HCT116 (cell line): ENCODE results near the gene MORN4. TPM values are rescaled to one million over a fixed set of nuclear protein-coding genes. Genes with fewer than 3 reads are reported as not detected.

Source experiments
- ATAC-seq: fragments of 200-7000 bp; cut with Tn5 transposase; 2 replicates; pipeline ENCODE4 v1.9.1; 2020; ENCODE audit warnings: mild to moderate bottlenecking, moderate library complexity
- BruUV-seq: library from RNA; stranded (reverse); fragments of 400-500 nt; replicated peaks from 2 replicates; lab custom pipeline; 2021; lab: Mats Ljungman, UMichigan
- CTCF ChIA-PET: fragments of 300-600 bp; sonication (Branson Sonifier 250); formaldehyde crosslinking; loops from one replicate; lab custom pipeline; 2021; ENCODE audit warnings: antibody characterized with exemption; lab: Charles Lee
- POLR2A ChIA-PET: fragments of 300-600, 350-600 bp; sonication (Branson Sonifier 250); formaldehyde crosslinking; loops from one replicate; lab custom pipeline; 2021; ENCODE audit warnings: antibody characterized with exemption; lab: Charles Lee
- RAD21 ChIA-PET, 2 experiments: fragments of 300-600 bp; sonication (Branson Sonifier 250); formaldehyde crosslinking; loops; one replicate each; lab custom pipeline; 2023; ENCODE audit warnings: low total read pairs in 2 of 2; ENCODE audit not compliant: uncharacterized antibody in 2 of 2, unreplicated experiment in 2 of 2, low non-redundant PET in 1 of 2; lab: Charles Lee
- DNase-seq: peaks from one replicate; pipeline ENCODE4 v3.0.0-alpha.2; 2010; ENCODE audit warnings: low read depth, low spot score
- H2AFZ ChIP-seq: fragments of 200-600 bp; shearing (Covaris generic), sonication (generic); 2 replicates; pipeline ENCODE4 v1.6.1; 2017; ENCODE audit warnings: low read depth, mixed run types, mixed read lengths, antibody characterized with exemption, low read length; ENCODE audit not compliant: poor library complexity, severe bottlenecking
- H3K27ac ChIP-seq: 2 replicates; pipeline ENCODE4 v1.5.1; 2012; ENCODE audit warnings: low read depth, low read length
- H3K27me3 ChIP-seq: fragments of 200-600 bp; sonication (generic); 2 replicates; pipeline ENCODE4 v1.6.1; 2016; ENCODE audit warnings: mixed run types, low read length, mixed read lengths; ENCODE audit not compliant: insufficient read depth
- H3K36me3 ChIP-seq, 2 experiments: fragments of 200-500 bp in 1 of 2; fragments of 200-600 bp in 1 of 2; sonication (Bioruptor generic) in 1 of 2; sonication (generic) in 1 of 2; 2 replicates each; pipeline versions ENCODE4 v1.5.1 to v1.6.1; 2014 to 2016; ENCODE audit warnings: low read length in 2 of 2, inconsistent platforms in 1 of 2, mixed read lengths in 1 of 2, mixed run types in 1 of 2; ENCODE audit not compliant: insufficient read depth in 2 of 2, control insufficient read depth in 1 of 2
- H3K4me1 ChIP-seq, 2 experiments: fragments of 200-600 bp in 1 of 2; sonication (generic) in 1 of 2; 2 replicates each; pipeline versions ENCODE4 v1.5.1 to v1.6.1; 2012 to 2017; ENCODE audit warnings: low read length in 2 of 2, inconsistent platforms in 1 of 2, mild to moderate bottlenecking in 1 of 2, mixed read lengths in 1 of 2, mixed run types in 1 of 2, moderate library complexity in 1 of 2; ENCODE audit not compliant: insufficient read depth in 2 of 2, control insufficient read depth in 1 of 2
- H3K4me2 ChIP-seq: fragments of 200-600 bp; sonication (generic); 2 replicates; pipeline ENCODE4 v1.6.1; 2017; ENCODE audit warnings: mixed run types, low read length, mixed read lengths
- H3K4me3 ChIP-seq, 2 experiments: fragments of 200-600 bp in 1 of 2; sonication (generic) in 1 of 2; replicated peaks in 1 of 2; 2 replicates each; pipeline ENCODE4 v1.5.1; 2011 to 2016; ENCODE audit warnings: low read length in 2 of 2, control low read depth in 1 of 2, low read depth in 1 of 2, mild to moderate bottlenecking in 1 of 2, mixed read lengths in 1 of 2, mixed run types in 1 of 2
- H3K79me2 ChIP-seq: fragments of 200-600 bp; sonication (generic); 2 replicates; pipeline ENCODE4 v1.6.1; 2017; ENCODE audit warnings: mild to moderate bottlenecking, mixed run types, low read length, moderate library complexity, mixed read lengths; ENCODE audit not compliant: insufficient read depth
- H3K9ac ChIP-seq: fragments of 200-600 bp; sonication (generic); 2 replicates; pipeline ENCODE4 v1.6.1; 2016; ENCODE audit warnings: low read length, mixed read lengths
- H3K9me2 ChIP-seq: fragments of 200-600 bp; sonication (generic), shearing (Covaris generic); 2 replicates; pipeline ENCODE4 v1.6.1; 2017; ENCODE audit warnings: mixed run types, mild to moderate bottlenecking, moderate library complexity; ENCODE audit not compliant: insufficient read depth
- H3K9me3 ChIP-seq, 2 experiments: fragments of 200-500 bp in 1 of 2; fragments of 200-600 bp in 1 of 2; sonication (Bioruptor generic) in 1 of 2; sonication (generic) in 1 of 2; 2 replicates each; pipeline ENCODE4 v1.6.1; 2014 to 2017; ENCODE audit warnings: low read length in 2 of 2, mixed read lengths in 2 of 2, inconsistent platforms in 1 of 2, low read depth in 1 of 2, mild to moderate bottlenecking in 1 of 2, mixed run types in 1 of 2, moderate library complexity in 1 of 2; ENCODE audit not compliant: control insufficient read depth in 1 of 2, insufficient read depth in 1 of 2
- H4K20me1 ChIP-seq: fragments of 200-600 bp; sonication (generic), shearing (Covaris generic); 2 replicates; pipeline ENCODE4 v1.6.1; 2017; ENCODE audit warnings: mixed run types, mild to moderate bottlenecking, moderate library complexity; ENCODE audit not compliant: insufficient read depth
- POLR2AphosphoS5 ChIP-seq: IDR thresholded peaks from 2 replicates; pipeline ENCODE4 v1.6.1; 2011; ENCODE audit warnings: mild to moderate bottlenecking, low read depth, low read length, moderate library complexity
- RAD21 ChIP-seq: IDR thresholded peaks from 2 replicates; pipeline ENCODE4 v1.6.1; 2012; ENCODE audit warnings: low read depth, mild to moderate bottlenecking
- SRF ChIP-seq: IDR thresholded peaks from 2 replicates; pipeline ENCODE4 v1.6.1; 2012; ENCODE audit warnings: low read depth
- YY1 ChIP-seq: IDR thresholded peaks from 2 replicates; pipeline ENCODE4 v1.6.1; 2011; ENCODE audit warnings: low read length, low read depth, moderate library complexity, mild to moderate bottlenecking; ENCODE audit not compliant: insufficient replicate concordance; ENCODE audit errors: extremely low read depth
- intact Hi-C: fragments of 100-400 bp; cut with micrococcal nuclease; formaldehyde crosslinking; loops from 2 replicates; pipeline ENCODE4 v1.10.0; 2022
- total RNA-seq: library from RNA; stranded (reverse); gene quantifications from one replicate; pipeline ENCODE4 v1.2.1, GENCODE V29; 2021; ENCODE audit not compliant: unreplicated experiment
- TF ChIP-seq, protein P1 (sequence below), 3 experiments: fragments of 200-600 bp in 1 of 3; sonication (generic) in 1 of 3; IDR thresholded peaks in 2 of 3; conservative IDR thresholded peaks in 1 of 3; 2 replicates each; pipeline ENCODE4 v1.5.1; 2012 to 2017; ENCODE audit warnings: low read depth in 2 of 3, low read length in 2 of 3, antibody characterized with exemption in 1 of 3, borderline replicate concordance in 1 of 3, control low read depth in 1 of 3, mild to moderate bottlenecking in 1 of 3, mixed read lengths in 1 of 3, mixed run types in 1 of 3, moderate library complexity in 1 of 3; ENCODE audit not compliant: insufficient read depth in 1 of 3

The MORN4 gene
- total RNA-seq, 1 experiment from 2014 or later = 8.0 TPM

DNA sequence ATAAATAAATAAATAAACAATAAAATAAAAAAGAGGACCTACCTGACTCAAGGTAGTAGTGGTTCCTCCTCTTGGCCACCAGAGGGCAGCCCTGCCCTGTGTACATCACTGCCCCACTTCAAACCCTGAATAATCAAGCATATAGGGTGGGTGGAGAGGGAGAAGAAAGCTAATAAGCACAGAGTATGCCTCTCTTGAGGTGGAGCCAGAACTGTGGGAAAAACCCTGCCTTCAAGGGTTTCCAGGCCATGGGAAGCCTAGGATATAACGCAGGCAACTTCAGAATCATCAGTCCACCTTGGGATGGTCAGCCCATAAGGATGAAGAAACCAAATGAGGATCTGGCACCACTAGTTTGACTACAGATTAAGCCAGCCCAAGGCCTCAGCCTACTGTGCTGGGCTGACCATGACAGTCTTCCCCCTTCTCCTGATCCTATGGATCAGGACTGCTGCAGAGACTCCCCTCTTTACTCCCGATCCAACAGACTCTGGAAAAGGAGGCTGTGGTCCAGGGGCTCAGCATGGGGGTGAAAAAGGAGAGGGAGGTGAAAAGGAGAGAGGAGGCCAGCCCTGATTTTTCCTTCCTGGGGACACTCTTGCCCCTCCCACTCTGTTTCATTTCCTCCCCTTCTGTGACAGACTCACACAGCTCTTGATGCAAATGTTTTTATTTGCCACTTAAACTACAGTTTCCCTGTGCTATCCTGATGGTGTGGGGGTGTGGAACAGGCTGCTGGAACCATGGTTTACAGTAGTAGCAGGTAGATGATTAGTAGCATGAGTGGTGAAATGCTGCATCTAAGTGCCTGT lies 43.7 kb upstream of the MORN4 start:
- H3K4me3 ChIP-seq = no peak overlapping the region
- peaks cover 12% of the 10 kb centered on the region for H3K79me2 ChIP-seq
- peaks cover 7 to 42% of the 10 kb centered on the region in 2 experiments; a peak in 2 of 4 replicates for H3K36me3 ChIP-seq
- 0 out of 2 replicates have a peak overlapping the region, but pooled peaks have one; percentile 20 for H3K27ac ChIP-seq
- peak; percentile 87 for TF ChIP-seq RAD21
- no peak for TF ChIP-seq SRF
- TF ChIP-seq, protein P1, sequence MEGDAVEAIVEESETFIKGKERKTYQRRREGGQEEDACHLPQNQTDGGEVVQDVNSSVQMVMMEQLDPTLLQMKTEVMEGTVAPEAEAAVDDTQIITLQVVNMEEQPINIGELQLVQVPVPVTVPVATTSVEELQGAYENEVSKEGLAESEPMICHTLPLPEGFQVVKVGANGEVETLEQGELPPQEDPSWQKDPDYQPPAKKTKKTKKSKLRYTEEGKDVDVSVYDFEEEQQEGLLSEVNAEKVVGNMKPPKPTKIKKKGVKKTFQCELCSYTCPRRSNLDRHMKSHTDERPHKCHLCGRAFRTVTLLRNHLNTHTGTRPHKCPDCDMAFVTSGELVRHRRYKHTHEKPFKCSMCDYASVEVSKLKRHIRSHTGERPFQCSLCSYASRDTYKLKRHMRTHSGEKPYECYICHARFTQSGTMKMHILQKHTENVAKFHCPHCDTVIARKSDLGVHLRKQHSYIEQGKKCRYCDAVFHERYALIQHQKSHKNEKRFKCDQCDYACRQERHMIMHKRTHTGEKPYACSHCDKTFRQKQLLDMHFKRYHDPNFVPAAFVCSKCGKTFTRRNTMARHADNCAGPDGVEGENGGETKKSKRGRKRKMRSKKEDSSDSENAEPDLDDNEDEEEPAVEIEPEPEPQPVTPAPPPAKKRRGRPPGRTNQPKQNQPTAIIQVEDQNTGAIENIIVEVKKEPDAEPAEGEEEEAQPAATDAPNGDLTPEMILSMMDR (IDR thresholded peaks at IDR 0.05 in 2 of 3, conservative IDR thresholded peaks at IDR 0.05 in 1 of 3; ENCODE audit: borderline replicate concordance in 1 of 3, insufficient read depth in 1 of 3, low read depth in 2 of 3, low read length in 2 of 3) = peak; percentile 71 to 88 (median 85)
- TF ChIP-seq YY1 = peak; percentile 14
- TF ChIP-seq POLR2AphosphoS5 = peak; percentile 42; the same call in 1 of the 2 replicates
- H3K9me3 ChIP-seq = no peaks in the 10 kb centered on the region
- BruUV-seq = TSS peak; percentile 20
- H3K9ac ChIP-seq = no peak overlapping the region
- H3K4me2 ChIP-seq = no peak overlapping the region
- H3K4me1 ChIP-seq = peaks cover 0 to 15% of the 10 kb centered on the region in 2 experiments; a peak in 3 of 4 replicates
- intact Hi-C loops = loop anchor here (1.0 to 2.0 kb wide), 2 partner anchors 24 to 54 kb away; no protein-coding TSS in a partner anchor
- POLR2A ChIA-PET = interaction anchor here (1.8 kb wide), 1 partner anchor 10 kb away, joined by 8 read pairs; the partner anchor contains the start of gene AVPI1
- H3K27me3 ChIP-seq = no peaks in the 10 kb centered on the region
- H3K9me2 ChIP-seq = no peaks in the 10 kb centered on the region
- ATAC-seq (peak; percentile 86), DNase-seq (no peak)
- CTCF ChIA-PET = interaction anchor here (0.7 to 3.2 kb wide), 10 partner anchors 10 to 364 kb away, joined by 3 to 25 read pairs (median 6); partner anchors contain the start of genes ANKRD2, AVPI1 and MARVELD1
- RAD21 ChIA-PET = no interaction called here
- no peaks in the 10 kb centered on the region for H4K20me1 ChIP-seq
- H2AFZ ChIP-seq = no peak overlapping the region
